H1 (cell line): ENCODE measurements around the gene NKAIN1. TPM values are rescaled to one million over a fixed set of nuclear protein-coding genes. Genes with fewer than 3 reads are reported as not detected.
A peak's percentile ranks its signal among the peaks of the same experiment; 100 is the strongest.

Experiments
- CTCF ChIA-PET: fragments of 300-600 bp; sonication (Branson Sonifier 250); formaldehyde crosslinking; loops from one replicate; lab custom pipeline; 2021; ENCODE audit not compliant: partially characterized antibody; lab: Charles Lee
- POLR2A ChIA-PET: fragments of 300-600 bp; sonication (Branson Sonifier 250); formaldehyde crosslinking; loops from one replicate; lab custom pipeline; 2021; ENCODE audit warnings: inconsistent platforms; ENCODE audit not compliant: partially characterized antibody; lab: Charles Lee
- DNase-seq, 2 experiments: peaks; one replicate each; pipeline versions ENCODE4 v3.0.0 to v3.0.0-alpha.2; 2010 to 2022; ENCODE audit warnings: low spot score in 2 of 2, low read depth in 1 of 2, mixed read lengths in 1 of 2
- FAIRE-seq: peaks from 2 replicates; lab custom pipeline; 2011; peaks lifted over from hg19 to GRCh38; lab: Jason Lieb, UNC
- H2AFZ ChIP-seq: 2 replicates; pipeline ENCODE4 v1.8.1; 2012; ENCODE audit warnings: low read length, inconsistent platforms
- H2AK5ac ChIP-seq: 2 replicates; pipeline ENCODE4 v1.6.1; 2013; ENCODE audit warnings: low read depth, low read length
- H2BK120ac ChIP-seq: replicated peaks from 2 replicates; pipeline ENCODE3; 2013; ENCODE audit warnings: low read depth, low read length, inconsistent platforms
- H2BK12ac ChIP-seq: 2 replicates; pipeline ENCODE4 v1.6.1; 2013; ENCODE audit warnings: low read depth, low read length
- H2BK15ac ChIP-seq: 2 replicates; pipeline ENCODE4 v1.6.1; 2013; ENCODE audit warnings: low read length
- H2BK20ac ChIP-seq: 2 replicates; pipeline ENCODE4 v1.6.1; 2013; ENCODE audit warnings: low read length
- H2BK5ac ChIP-seq: 2 replicates; pipeline ENCODE4 v1.6.1; 2013; ENCODE audit warnings: low read depth, low read length
- H3K14ac ChIP-seq: 2 replicates; pipeline ENCODE4 v1.6.1; 2013; ENCODE audit warnings: inconsistent platforms; ENCODE audit not compliant: insufficient read length
- H3K18ac ChIP-seq: 2 replicates; pipeline ENCODE4 v1.6.1; 2013; ENCODE audit warnings: low read length; ENCODE audit errors: extremely low read depth
- H3K23ac ChIP-seq: 2 replicates; pipeline ENCODE4 v1.6.1; 2013; ENCODE audit warnings: inconsistent platforms; ENCODE audit not compliant: insufficient read length
- H3K23me2 ChIP-seq: 2 replicates; pipeline ENCODE4 v1.6.1; 2013; ENCODE audit warnings: low read depth, low read length
- H3K27ac ChIP-seq: 2 replicates; pipeline ENCODE4 v1.6.1; 2011; ENCODE audit warnings: low read depth, low read length, inconsistent platforms
- H3K27me3 ChIP-seq, 4 experiments: replicated peaks in 1 of 4; 1 replicate in 1 of 4; 2 replicates in 3 of 4; pipeline versions ENCODE4 v1.6.1 to v1.8.1; 2011 to 2013; ENCODE audit warnings: low read length in 3 of 4, mild to moderate bottlenecking in 3 of 4, inconsistent platforms in 2 of 4, mixed read lengths in 2 of 4, moderate library complexity in 1 of 4; ENCODE audit not compliant: control insufficient read depth in 3 of 4, insufficient read depth in 3 of 4; ENCODE audit errors: extremely low read depth in 1 of 4
- H3K36me3 ChIP-seq, 4 experiments: 2 replicates each; pipeline versions ENCODE4 v1.6.1 to v1.8.1; 2011 to 2013; ENCODE audit warnings: mild to moderate bottlenecking in 4 of 4, low read length in 3 of 4, moderate library complexity in 2 of 4, control low read depth in 1 of 4, inconsistent platforms in 1 of 4; ENCODE audit not compliant: insufficient read depth in 4 of 4, control insufficient read depth in 2 of 4
- H3K4ac ChIP-seq: replicated peaks from 2 replicates; pipeline ENCODE3; 2013; ENCODE audit warnings: low read length, low read depth, mixed read lengths, inconsistent platforms; ENCODE audit not compliant: insufficient read length
- H3K4me1 ChIP-seq, 4 experiments: replicated peaks in 1 of 4; 1 replicate in 1 of 4; 2 replicates in 3 of 4; pipeline versions ENCODE4 v1.6.1 to v1.8.1; 2011 to 2013; ENCODE audit warnings: low read length in 3 of 4, inconsistent platforms in 2 of 4, mixed read lengths in 1 of 4; ENCODE audit not compliant: insufficient read depth in 4 of 4, control insufficient read depth in 3 of 4
- H3K4me2 ChIP-seq, 2 experiments: 2 replicates each; pipeline versions ENCODE4 v1.6.1 to v1.8.1; 2011 to 2013; ENCODE audit warnings: low read depth in 2 of 2, low read length in 2 of 2, control low read depth in 1 of 2, inconsistent platforms in 1 of 2, mild to moderate bottlenecking in 1 of 2; ENCODE audit not compliant: insufficient read depth in 1 of 2
- H3K4me3 ChIP-seq, 4 experiments: fragments of 200-600, 300-600 bp in 1 of 4; sonication (generic), shearing (Covaris generic), sonication (Bioruptor Twin) in 1 of 4; 2 replicates each; pipeline versions ENCODE4 v1.5.1 to v1.8.1; 2011 to 2016; ENCODE audit warnings: low read length in 4 of 4, low read depth in 3 of 4, control low read depth in 2 of 4, inconsistent platforms in 2 of 4, mild to moderate bottlenecking in 2 of 4, mixed read lengths in 1 of 4, moderate library complexity in 1 of 4; ENCODE audit not compliant: insufficient read depth in 2 of 4; ENCODE audit errors: extremely low read depth in 1 of 4
- H3K56ac ChIP-seq: replicated peaks from 2 replicates; pipeline ENCODE3; 2013; ENCODE audit warnings: low read depth, mild to moderate bottlenecking, mixed read lengths, low read length, inconsistent platforms; ENCODE audit not compliant: insufficient read length
- H3K79me1 ChIP-seq: 2 replicates; pipeline ENCODE4 v1.6.1; 2013; ENCODE audit warnings: low read depth, low read length, control low read depth
- H3K79me2 ChIP-seq, 2 experiments: 2 replicates each; pipeline versions ENCODE4 v1.6.1 to v1.8.1; 2012 to 2013; ENCODE audit warnings: low read length in 2 of 2, mild to moderate bottlenecking in 2 of 2, inconsistent platforms in 1 of 2; ENCODE audit not compliant: insufficient read depth in 2 of 2, control insufficient read depth in 1 of 2
- H3K9ac ChIP-seq, 4 experiments: replicated peaks in 1 of 4; 1 replicate in 1 of 4; 2 replicates in 3 of 4; pipeline versions ENCODE4 v1.6.1 to v1.8.1; 2011 to 2013; ENCODE audit warnings: low read depth in 3 of 4, low read length in 3 of 4, control low read depth in 2 of 4, mild to moderate bottlenecking in 2 of 4, moderate library complexity in 2 of 4, inconsistent platforms in 1 of 4; ENCODE audit errors: extremely low read depth in 1 of 4
- H3K9me3 ChIP-seq, 2 experiments: 2 replicates each; pipeline versions ENCODE4 v1.6.1 to v1.8.1; 2012 to 2013; ENCODE audit warnings: mild to moderate bottlenecking in 2 of 2, moderate library complexity in 2 of 2, control low read depth in 1 of 2, inconsistent platforms in 1 of 2, low read depth in 1 of 2, low read length in 1 of 2, mixed read lengths in 1 of 2; ENCODE audit not compliant: insufficient read depth in 2 of 2
- H4K20me1 ChIP-seq, 2 experiments: replicated peaks in 1 of 2; 2 replicates each; pipeline versions ENCODE3 to v1.8.1; 2011 to 2013; ENCODE audit warnings: inconsistent platforms in 2 of 2, low read length in 2 of 2, mild to moderate bottlenecking in 1 of 2; ENCODE audit not compliant: insufficient read depth in 2 of 2, control insufficient read depth in 1 of 2
- H4K5ac ChIP-seq: 2 replicates; pipeline ENCODE4 v1.6.1; 2013; ENCODE audit warnings: low read length, low read depth, mixed read lengths, inconsistent platforms; ENCODE audit not compliant: insufficient read length
- H4K8ac ChIP-seq: 2 replicates; pipeline ENCODE4 v1.8.0; 2013; ENCODE audit warnings: mild to moderate bottlenecking, moderate library complexity, low read length, inconsistent platforms; ENCODE audit not compliant: insufficient read depth; ENCODE audit errors: extremely low read depth
- H4K91ac ChIP-seq: replicated peaks from 2 replicates; pipeline ENCODE3; 2013; ENCODE audit warnings: low read length, mixed read lengths, inconsistent platforms; ENCODE audit not compliant: insufficient read length
- CEBPB ChIP-seq: IDR thresholded peaks from 2 replicates; pipeline ENCODE4 v1.6.1; 2012; ENCODE audit warnings: low read depth, low read length
- CHD2 ChIP-seq: IDR thresholded peaks from 2 replicates; pipeline ENCODE4 v1.6.1; 2012; ENCODE audit warnings: low read length, improper control_type of control experiment
- JUN ChIP-seq: IDR thresholded peaks from 2 replicates; pipeline ENCODE4 v1.6.1; 2011; ENCODE audit warnings: low read depth, mild to moderate bottlenecking, improper control_type of control experiment, low read length
- KDM1A ChIP-seq: fragments of 200-600, 300-600 bp; sonication (generic); IDR thresholded peaks from 2 replicates; pipeline ENCODE4 v1.7.1; 2016; ENCODE audit warnings: mild to moderate bottlenecking, low read length, borderline replicate concordance
- SAP30 ChIP-seq: fragments of 300-600 bp; sonication (generic); IDR thresholded peaks from 2 replicates; pipeline ENCODE4 v1.7.1; 2012; ENCODE audit warnings: low read length, moderate library complexity, mild to moderate bottlenecking, inconsistent platforms; ENCODE audit not compliant: insufficient read depth, insufficient replicate concordance
- SP1 ChIP-seq: IDR thresholded peaks from 2 replicates; pipeline ENCODE4 v1.6.1; 2011; ENCODE audit warnings: low read depth, low read length
- TAF1 ChIP-seq: IDR thresholded peaks from 2 replicates; pipeline ENCODE4 v1.6.1; 2011; ENCODE audit warnings: mild to moderate bottlenecking, low read depth, low read length
- TEAD4 ChIP-seq: IDR thresholded peaks from 2 replicates; pipeline ENCODE4 v1.6.1; 2012; ENCODE audit warnings: low read depth, low read length, inconsistent platforms, mixed read lengths
- WGBS, 2 experiments: shearing (Covaris generic) in 1 of 2; methylation state at CpG; one replicate each; pipeline versions ENCODE4 v1.1.6 to v1.1.7; 2013 to 2015; ENCODE audit warnings: low lambda C conversion rate in 2 of 2, mixed read lengths in 2 of 2, inconsistent platforms in 1 of 2, low coverage in 1 of 2, missing lambda C conversion rate in 1 of 2; ENCODE audit not compliant: insufficient replicate concordance in 2 of 2, insufficient coverage in 1 of 2, insufficient read length in 1 of 2; ENCODE audit errors: extremely low coverage in 1 of 2, missing lambda C conversion rate in 1 of 2; 5-methylcytosine and 5-hydroxymethylcytosine counted together
- polyA plus RNA-seq, 7 experiments: library from polyadenylated mRNA; depleted of rRNA in 3 of 7; stranded (reverse) in 5 of 7; unstranded in 2 of 7; fragments of >200 nt in 5 of 7; fragments of 200-250 nt in 2 of 7; gene quantifications; 1 replicate in 5 of 7; 2 replicates in 1 of 7; 4 replicates in 1 of 7; pipeline versions ENCODE4 v1.2.1 to v1.2.3, GENCODE V29; 2011 to 2013; ENCODE audit warnings: missing spikeins in 2 of 7, mixed read lengths in 2 of 7
- total RNA-seq: library from RNA; stranded (reverse); fragmentation: NEBNext Ultra II Directional; extraction: Animal tissue kit (Norgen Biotek cat#: 25700); gene quantifications from 2 replicates; pipeline ENCODE4 v1.2.1, GENCODE V29; 2021
- TF ChIP-seq, protein P1 (sequence below): IDR thresholded peaks from 2 replicates; pipeline ENCODE4 v1.6.1; 2012; ENCODE audit warnings: low read length, inconsistent platforms
- TF ChIP-seq, protein P2 (sequence below): IDR thresholded peaks from 2 replicates; pipeline ENCODE4 v1.6.1; 2012; ENCODE audit warnings: inconsistent platforms

Gene NKAIN1
- total and polyA plus RNA-seq, 2 of the 8 experiments (the other 6 are each of a cell fraction or from before 2014, with no cell fraction given): 59.3 to 66.9 TPM

DNA sequence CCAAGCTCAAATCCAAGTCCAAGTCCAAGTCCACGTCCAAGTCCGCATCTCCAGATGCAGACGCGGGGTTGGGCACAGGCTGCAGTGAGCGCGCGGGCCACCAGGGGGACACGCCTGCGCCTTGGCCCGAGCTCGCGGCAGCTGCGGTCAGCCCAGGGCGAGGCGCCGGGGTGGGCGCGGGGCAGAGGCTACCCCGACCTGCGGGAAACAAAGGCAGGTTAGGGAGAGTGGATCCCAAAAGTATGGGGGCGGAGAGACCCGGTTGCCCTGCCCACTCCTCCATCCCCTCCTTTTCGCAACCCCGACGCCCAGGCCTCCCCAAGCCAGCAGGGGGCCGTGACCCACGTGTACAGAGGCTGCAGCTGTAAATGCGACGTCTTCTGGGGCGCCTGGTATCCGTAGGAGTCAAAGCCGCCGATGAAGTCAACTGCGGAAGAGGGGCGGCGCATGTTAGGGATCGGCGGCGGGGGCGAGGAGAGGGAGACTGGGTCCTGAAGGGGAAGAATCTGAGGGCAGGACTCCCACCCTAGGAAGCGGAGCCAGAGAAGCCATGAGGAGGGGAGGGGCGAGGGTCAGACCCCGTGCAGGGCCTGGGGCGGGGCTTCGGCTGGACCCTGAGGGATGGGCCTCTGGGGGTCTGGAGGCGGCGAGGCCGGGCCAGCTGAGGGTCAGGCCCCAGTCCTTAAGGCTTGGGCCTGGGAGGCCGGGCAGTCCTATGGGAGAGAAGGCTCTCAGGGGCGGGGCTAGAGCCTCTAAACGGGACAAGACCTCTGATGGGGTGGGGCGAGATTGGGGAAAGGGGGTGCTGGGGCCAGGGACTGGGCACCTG, 58.0 kb downstream of the NKAIN1 start:
- Histone ChIP-seq H2BK20ac (no peak overlapping the region), H3K9ac (no peak overlapping the region), H3K23me2 (no peaks in the 10 kb centered on the region), H3K18ac (no peak overlapping the region), H3K79me2 (no peaks in the 10 kb centered on the region), H3K79me1 (no peaks in the 10 kb centered on the region), H3K36me3 (no peaks in the 10 kb centered on the region), H2BK120ac (no peak overlapping the region), H3K4me2 (peak overlapping the region; percentile 27 to 60; a peak in 3 of 4 replicates), H2BK12ac (no peak overlapping the region), H3K4ac (no peak overlapping the region), H3K56ac (no peak overlapping the region), H4K91ac (no peak overlapping the region), H3K9me3 (no peaks in the 10 kb centered on the region), H3K4me3 (peak overlapping the region in 2 of 4 experiments; percentile 1 to 44; a peak in 2 of 8 replicates), H2AK5ac (no peak overlapping the region), H4K20me1 (peaks cover 5 to 7% of the 10 kb centered on the region in 2 experiments), H3K23ac (no peak overlapping the region), H2BK5ac (no peak overlapping the region), H3K14ac (no peak overlapping the region), H4K8ac (no peak overlapping the region), H3K4me1 (no peaks in the 10 kb centered on the region), H2AFZ (no peak overlapping the region), H3K27me3 (no peaks in the 10 kb centered on the region), H4K5ac (no peak overlapping the region), H2BK15ac (no peak overlapping the region), H3K27ac (no peak overlapping the region)
- FAIRE-seq (no peak), DNase-seq (peak in 1 of 2 experiments; percentile 88)
- POLR2A ChIA-PET: interaction anchor here (0.8 to 2.0 kb wide), 9 partner anchors 9 to 116 kb away, joined by 3 to 10 read pairs (median 4); partner anchors contain the start of genes PUM1, SNRNP40 and ZCCHC17
- 47% methylated on average over 47 of the region's 52 CpGs; no CpG with 5 or more reads in 1 of the 2 experiments for WGBS, 2 experiments
- CTCF ChIA-PET: interaction anchor here (0.6 to 8.9 kb wide), 41 partner anchors 9 to 394 kb away, joined by 3 to 156 read pairs (median 5); partner anchors contain the start of genes FABP3, SNRNP40, TINAGL1 and ZCCHC17
- TF ChIP-seq CHD2 (no peak), CEBPB (no peak), JUN (no peak), KDM1A (peak; percentile 40; the same call in 1 of the 2 replicates), TAF1 (no peak), SP1 (no peak), SAP30 (no peak), TEAD4 (no peak)
- TF ChIP-seq, protein P1, sequence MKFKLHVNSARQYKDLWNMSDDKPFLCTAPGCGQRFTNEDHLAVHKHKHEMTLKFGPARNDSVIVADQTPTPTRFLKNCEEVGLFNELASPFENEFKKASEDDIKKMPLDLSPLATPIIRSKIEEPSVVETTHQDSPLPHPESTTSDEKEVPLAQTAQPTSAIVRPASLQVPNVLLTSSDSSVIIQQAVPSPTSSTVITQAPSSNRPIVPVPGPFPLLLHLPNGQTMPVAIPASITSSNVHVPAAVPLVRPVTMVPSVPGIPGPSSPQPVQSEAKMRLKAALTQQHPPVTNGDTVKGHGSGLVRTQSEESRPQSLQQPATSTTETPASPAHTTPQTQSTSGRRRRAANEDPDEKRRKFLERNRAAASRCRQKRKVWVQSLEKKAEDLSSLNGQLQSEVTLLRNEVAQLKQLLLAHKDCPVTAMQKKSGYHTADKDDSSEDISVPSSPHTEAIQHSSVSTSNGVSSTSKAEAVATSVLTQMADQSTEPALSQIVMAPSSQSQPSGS: no peak
- TF ChIP-seq, protein P2, sequence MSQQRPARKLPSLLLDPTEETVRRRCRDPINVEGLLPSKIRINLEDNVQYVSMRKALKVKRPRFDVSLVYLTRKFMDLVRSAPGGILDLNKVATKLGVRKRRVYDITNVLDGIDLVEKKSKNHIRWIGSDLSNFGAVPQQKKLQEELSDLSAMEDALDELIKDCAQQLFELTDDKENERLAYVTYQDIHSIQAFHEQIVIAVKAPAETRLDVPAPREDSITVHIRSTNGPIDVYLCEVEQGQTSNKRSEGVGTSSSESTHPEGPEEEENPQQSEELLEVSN: no peak
